GM21447 (cell line): ENCODE results near the gene TIPIN.
"Not testable (repeated sequence)": the region's sequence is repeated elsewhere in the genome, so short reads cannot be mapped to it uniquely, and the experiment has no call there.

Experiments
- ATAC-seq: cut with Tn5 transposase; IDR thresholded peaks from one replicate; pipeline ENCODE4 v1.9.1; 2021; ENCODE audit not compliant: unreplicated experiment

Gene TIPIN

GRCh38 chr15:66304425-66304824 lies 52.1 kb downstream of the TIPIN start:
- not testable (repeated sequence) for ATAC-seq

- ATAC-seq: no peak
These were observed 53.8 kb downstream of the TIPIN start for GRCh38 chr15:66302489-66303278.

DNA sequence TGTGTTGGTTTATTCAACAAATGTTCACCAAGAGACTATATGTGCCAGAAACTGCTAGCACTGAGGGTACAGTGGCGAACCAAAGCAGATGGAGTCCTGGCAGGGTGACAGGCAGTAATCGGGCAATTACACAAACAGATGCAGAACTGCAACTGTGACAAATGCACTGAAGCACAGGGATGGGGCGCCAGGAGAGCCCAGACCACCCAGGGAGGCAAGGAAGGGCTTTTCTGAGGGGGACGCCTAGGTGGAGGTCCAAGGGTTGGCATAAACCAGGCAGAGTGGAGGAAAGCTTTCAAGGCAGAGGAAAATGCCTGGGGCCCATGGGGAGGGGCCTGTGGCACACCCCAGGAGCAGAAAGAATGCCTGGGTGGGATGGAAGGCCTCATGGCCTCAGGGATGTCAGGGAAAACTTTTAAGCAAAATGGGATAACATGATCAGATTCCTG lies 57.7 kb downstream of the TIPIN start:
- no peak for ATAC-seq

GRCh38 chr15:66296186-66296585 lies 60.3 kb downstream of the TIPIN start:
- ATAC-seq: no peak

DNA sequence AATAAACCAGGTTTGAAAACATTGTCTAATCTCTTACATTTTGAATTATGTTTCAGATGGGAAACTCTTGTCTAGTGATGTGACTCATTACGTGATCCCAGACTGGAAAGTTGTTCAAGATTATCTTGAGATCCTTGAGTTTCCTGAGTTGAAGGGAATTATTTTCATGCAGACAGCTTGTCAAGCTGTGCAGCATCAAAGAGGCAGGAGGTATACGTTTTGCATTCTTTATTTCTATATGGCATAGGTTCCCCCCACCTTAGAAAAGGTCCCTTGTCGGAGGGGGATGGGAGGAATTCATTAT lies 61.6 kb downstream of the TIPIN start:
- no peak for ATAC-seq

GRCh38 chr15:66294157-66294931 lies 62.1 kb downstream of the TIPIN start:
- ATAC-seq: peak; percentile 32

- ATAC-seq: peak; percentile 52
These were observed 62.9 kb downstream of the TIPIN start, which contains the start of gene DIS3L for GRCh38 chr15:66293419-66294156. DIS3L (plus strand) TSS chr15:66293568; CDS start chr15:66293597, 29 bp downstream.

DNA sequence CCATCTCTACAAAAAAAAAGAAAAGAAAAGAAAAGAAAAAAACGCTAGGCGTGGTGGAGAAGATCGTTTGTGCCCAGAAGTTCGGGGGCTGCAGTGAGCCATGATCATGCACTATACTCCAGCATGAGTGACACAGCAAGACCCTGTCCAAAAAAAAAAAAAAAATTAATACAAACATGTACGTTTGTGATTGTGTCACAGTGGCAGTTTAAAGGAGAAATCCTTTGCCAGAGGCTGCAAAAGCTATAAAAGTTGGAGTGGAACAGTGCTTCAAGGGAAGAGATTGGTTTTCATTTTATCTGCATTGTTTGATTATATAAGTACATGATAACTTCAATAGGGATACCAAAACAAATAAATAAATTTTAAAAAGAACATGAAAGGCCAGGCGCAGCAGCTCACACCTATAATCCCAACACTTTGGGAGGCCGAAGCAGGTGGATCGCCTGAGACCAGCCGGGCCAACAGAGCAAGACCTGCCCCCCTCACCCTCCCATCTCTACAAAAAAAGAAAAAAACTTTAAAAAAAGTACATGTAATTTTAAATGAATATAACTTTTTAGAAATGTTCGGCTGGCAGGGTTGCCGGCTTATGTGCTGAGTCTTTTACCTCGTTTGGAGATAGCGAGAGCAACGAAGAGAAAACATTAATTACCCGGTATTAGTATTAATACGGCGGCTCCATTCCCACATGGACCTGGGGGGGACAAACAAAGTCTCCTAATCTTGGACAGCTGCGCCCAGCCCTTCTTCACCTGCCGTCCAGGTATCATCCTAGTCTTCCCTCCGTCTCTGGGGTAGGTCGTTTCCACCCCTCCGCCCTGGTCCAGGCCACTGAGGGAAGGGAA lies 63.7 kb downstream of the TIPIN start:
- ATAC-seq: no peak

DNA sequence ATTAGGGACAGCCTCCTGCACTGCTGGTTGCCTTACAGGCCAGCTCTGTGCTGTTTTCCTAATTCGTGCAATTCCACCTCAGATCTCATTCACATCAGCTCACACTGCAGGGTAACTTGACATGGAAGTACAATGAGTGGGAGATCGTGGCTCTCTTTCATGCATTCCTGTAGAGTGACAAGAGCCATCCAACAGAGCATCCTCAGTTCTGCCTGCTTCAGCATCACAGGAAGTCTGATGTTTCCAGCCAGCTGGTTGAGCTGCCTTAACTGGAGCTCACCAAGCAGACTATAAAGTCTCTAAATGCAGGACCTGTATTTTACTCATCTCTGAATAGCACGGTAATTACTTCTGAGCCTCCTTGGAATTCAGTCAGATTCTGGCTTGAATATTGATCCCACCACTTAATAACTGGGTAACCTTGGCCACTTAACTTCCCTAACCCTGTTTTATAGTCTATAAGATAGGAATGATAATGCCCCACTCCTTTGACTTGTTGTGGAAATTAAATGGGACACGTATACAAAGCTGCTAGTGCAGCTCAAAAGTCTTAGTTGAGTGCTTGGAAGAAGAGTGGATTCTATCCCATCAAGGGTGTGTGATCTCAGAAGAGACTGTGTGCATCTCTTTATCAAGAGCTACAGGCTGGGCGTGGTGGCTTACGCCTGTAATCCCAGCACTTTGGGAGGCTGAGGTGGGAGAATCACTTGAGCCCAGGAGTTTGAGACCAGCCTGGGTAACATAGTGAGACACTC lies 64.5 kb downstream of the TIPIN start:
- no peak for ATAC-seq

- ATAC-seq: no peak
These were observed 66.0 kb downstream of the TIPIN start for GRCh38 chr15:66290518-66290917.

DNA sequence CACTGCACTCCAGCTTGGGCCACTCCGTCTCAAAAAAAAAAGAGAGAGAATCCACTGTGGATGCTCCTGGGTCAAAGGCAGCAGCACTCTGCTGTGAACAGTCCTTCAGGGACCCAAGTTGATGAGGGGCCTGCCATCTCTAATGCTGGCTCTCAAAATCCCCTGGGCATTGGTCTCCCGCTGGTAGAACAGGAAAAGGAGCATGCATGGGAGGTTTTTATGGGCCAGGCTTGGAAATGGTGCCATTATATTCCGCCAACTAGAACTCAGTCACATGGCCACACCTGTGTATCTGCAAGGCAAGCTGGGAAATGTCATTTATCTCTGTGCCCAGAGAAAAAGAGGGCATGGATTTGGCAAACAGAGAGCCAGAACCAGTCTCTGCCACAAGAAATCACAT lies 66.5 kb downstream of the TIPIN start:
- no peak for ATAC-seq

GRCh38 chr15:66288551-66289185 lies 67.8 kb downstream of the TIPIN start:
- ATAC-seq: no peak

DNA sequence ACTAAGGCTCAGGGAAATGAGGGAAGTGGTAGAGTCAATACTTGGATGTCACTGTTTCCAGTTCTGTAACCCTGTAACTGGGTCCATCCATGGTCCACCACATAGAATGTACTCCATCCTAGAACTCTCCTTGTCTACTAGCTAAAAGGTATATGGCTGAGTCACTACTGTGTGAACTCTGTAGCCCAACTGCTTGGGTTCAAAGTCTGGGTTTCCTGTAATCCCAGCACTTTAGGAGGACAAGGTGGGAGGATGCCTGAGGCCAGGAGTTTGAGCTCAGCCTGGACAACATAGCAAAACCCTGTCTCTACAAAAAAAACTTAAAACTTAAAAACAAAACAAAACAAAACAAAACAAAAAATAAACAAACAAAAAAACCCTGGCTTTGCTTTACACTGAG lies 68.4 kb downstream of the TIPIN start:
- no peak for ATAC-seq

DNA sequence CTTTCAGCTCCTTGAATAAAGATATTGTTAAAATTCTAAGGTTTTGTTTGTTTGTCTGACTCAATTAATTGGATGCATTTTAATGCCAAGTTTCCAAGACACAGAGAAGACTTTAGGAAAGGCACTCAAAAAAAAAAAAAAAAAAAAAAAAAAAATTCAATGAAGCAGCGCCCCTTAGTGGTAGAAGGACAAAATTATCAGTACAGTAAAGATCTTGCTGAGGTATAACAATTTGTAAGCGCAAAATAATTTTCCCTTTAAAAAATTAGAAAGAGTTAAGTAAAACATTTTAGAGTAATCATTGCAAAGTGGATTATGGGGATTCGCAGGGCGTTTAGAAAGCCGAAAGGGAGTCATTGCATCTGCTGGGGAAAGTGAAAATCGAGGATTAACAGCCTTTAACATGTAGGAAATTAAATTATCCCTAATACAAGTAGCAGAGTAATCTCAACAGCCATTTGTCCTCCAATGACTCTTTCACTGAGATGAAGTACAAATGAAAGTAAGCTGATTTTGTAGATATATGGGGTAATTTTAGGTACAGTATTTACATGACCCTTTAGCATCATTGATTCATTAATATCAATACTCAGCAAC lies 68.9 kb downstream of the TIPIN start:
- no peak for ATAC-seq
